Measurements from ENCODE around the gene CEP131.

Gene CEP131

DNA sequence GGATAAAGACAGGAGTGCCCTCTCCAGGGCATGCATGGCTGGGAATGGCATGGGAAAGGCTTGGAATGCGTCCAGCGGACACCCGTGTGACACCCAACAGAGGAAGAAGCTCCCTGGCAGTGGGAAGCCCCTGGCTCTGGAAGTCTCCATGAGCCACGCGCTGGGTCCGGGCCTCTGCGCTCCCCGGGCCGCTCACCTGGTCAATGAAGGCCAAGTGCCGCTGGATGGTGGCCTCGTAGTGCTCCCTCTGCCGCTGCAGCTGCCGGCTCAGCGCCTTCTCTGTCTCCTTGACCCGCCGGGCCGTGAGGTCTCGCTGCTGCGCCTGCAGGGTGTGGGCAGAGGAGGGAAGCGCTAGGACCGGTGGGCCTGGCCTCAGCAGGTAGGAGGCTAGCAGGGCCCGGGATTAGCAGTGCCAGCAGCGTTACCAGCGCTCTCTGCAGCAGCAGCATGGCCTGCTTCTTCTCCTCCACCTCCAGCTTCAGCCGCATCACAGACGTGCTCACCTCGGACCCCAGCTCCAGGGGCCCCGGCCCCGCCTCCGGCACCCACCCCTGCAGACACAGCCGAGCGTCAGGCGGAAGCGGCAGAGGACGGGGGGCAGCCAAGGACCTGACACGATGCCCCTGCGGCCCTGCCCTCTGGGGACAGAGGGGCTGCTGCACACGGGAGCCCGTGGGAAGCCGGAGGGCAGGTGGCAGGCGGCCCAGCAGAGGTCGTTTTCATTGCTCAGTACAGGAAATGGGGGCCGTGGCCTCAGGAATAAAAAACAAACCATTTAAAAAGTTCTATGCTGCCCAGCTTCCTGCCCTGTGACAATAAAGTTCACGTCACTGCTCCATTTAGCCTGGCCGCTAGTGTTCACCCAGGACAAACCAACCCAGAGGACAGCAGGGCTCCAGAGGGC is 26.0 kb downstream of the CEP131 start:
- Histone ChIP-seq H3K27ac (ENCODE audit: low read depth, low read length) (no peak overlapping the region), H3K9ac (ENCODE audit: low read length) (no peak overlapping the region)

DNA sequence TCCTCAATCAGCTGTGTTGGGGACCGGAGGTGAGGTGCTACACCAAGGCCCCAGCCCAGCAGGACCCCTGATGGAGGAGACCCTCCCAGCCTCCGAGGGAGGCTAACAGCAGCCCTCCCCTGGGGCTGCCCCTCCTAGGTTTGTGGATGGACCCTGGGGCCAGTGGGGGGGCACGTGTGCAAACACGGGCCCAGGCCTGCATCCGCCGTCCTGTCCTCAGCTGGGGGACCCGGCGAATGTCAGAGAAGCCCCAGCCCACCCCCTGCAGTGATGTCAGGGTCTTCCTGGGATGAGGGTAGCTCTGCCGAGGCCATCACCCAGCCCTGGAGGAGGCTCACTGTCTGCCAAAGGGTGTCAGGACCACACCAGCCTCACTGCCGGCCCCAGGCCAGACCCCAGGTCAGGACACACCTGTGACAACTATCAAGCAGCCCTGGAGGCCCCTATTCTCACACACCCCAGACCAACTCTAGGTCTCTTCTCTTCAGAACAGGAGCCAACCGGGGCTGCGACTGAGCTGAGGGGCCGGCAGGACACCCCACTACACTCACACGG is 26.7 kb downstream of the CEP131 start:
- Histone ChIP-seq H3K4me3 (ENCODE audit: insufficient read depth, low read length, poor library complexity, severe bottlenecking) (no peak overlapping the region), H3K4me2 (ENCODE audit: low read depth, low read length, poor library complexity, severe bottlenecking) (no peak overlapping the region), H3K9me2 (replicated peaks; ENCODE audit: insufficient read depth, low read length) (no peaks in the 10 kb centered on the region), H3K27me3 (ENCODE audit: low read length) (no peaks in the 10 kb centered on the region), H3K79me2 (ENCODE audit: insufficient read depth, low read length) (no peaks in the 10 kb centered on the region), H2AFZ (ENCODE audit: low read depth, low read length, severe bottlenecking) (no peak overlapping the region), H3K27ac (ENCODE audit: low read depth, low read length) (no peak overlapping the region), H3K9ac (ENCODE audit: low read length) (no peak overlapping the region), H3K9me3 (ENCODE audit: insufficient read depth, low read length) (no peaks in the 10 kb centered on the region), H3F3A (ENCODE audit: insufficient read depth) (no peaks in the 10 kb centered on the region), H4K20me1 (ENCODE audit: low read depth, low read length) (no peaks in the 10 kb centered on the region), H3K36me3 (ENCODE audit: low read length) (no peaks in the 10 kb centered on the region)
- no peak for TF ChIP-seq EZH2phosphoT487 (conservative IDR thresholded peaks at IDR 0.05; ENCODE audit: low read length)
- TF ChIP-seq, protein P1, sequence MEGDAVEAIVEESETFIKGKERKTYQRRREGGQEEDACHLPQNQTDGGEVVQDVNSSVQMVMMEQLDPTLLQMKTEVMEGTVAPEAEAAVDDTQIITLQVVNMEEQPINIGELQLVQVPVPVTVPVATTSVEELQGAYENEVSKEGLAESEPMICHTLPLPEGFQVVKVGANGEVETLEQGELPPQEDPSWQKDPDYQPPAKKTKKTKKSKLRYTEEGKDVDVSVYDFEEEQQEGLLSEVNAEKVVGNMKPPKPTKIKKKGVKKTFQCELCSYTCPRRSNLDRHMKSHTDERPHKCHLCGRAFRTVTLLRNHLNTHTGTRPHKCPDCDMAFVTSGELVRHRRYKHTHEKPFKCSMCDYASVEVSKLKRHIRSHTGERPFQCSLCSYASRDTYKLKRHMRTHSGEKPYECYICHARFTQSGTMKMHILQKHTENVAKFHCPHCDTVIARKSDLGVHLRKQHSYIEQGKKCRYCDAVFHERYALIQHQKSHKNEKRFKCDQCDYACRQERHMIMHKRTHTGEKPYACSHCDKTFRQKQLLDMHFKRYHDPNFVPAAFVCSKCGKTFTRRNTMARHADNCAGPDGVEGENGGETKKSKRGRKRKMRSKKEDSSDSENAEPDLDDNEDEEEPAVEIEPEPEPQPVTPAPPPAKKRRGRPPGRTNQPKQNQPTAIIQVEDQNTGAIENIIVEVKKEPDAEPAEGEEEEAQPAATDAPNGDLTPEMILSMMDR (IDR thresholded peaks at IDR 0.05; ENCODE audit: insufficient read depth, low read length, poor library complexity, severe bottlenecking) = no peak

More for the DNA sequence above, 26.0 kb downstream of the CEP131 start:
- Histone ChIP-seq H3K4me2 (ENCODE audit: low read depth, low read length, poor library complexity, severe bottlenecking) (no peak overlapping the region), H3K36me3 (ENCODE audit: low read length) (no peaks in the 10 kb centered on the region), H3K4me3 (ENCODE audit: insufficient read depth, low read length, poor library complexity, severe bottlenecking) (no peak overlapping the region), H3F3A (ENCODE audit: insufficient read depth) (no peaks in the 10 kb centered on the region), H3K9me2 (replicated peaks; ENCODE audit: insufficient read depth, low read length) (no peaks in the 10 kb centered on the region), H4K20me1 (ENCODE audit: low read depth, low read length) (no peaks in the 10 kb centered on the region), H2AFZ (ENCODE audit: low read depth, low read length, severe bottlenecking) (no peak overlapping the region), H3K79me2 (ENCODE audit: insufficient read depth, low read length) (no peaks in the 10 kb centered on the region), H3K27me3 (ENCODE audit: low read length) (no peaks in the 10 kb centered on the region), H3K9me3 (ENCODE audit: insufficient read depth, low read length) (no peaks in the 10 kb centered on the region)
- no peak for TF ChIP-seq EZH2phosphoT487 (conservative IDR thresholded peaks at IDR 0.05; ENCODE audit: low read length)
- TF ChIP-seq, protein P1 (IDR thresholded peaks at IDR 0.05; ENCODE audit: insufficient read depth, low read length, poor library complexity, severe bottlenecking) = no peak

DNA sequence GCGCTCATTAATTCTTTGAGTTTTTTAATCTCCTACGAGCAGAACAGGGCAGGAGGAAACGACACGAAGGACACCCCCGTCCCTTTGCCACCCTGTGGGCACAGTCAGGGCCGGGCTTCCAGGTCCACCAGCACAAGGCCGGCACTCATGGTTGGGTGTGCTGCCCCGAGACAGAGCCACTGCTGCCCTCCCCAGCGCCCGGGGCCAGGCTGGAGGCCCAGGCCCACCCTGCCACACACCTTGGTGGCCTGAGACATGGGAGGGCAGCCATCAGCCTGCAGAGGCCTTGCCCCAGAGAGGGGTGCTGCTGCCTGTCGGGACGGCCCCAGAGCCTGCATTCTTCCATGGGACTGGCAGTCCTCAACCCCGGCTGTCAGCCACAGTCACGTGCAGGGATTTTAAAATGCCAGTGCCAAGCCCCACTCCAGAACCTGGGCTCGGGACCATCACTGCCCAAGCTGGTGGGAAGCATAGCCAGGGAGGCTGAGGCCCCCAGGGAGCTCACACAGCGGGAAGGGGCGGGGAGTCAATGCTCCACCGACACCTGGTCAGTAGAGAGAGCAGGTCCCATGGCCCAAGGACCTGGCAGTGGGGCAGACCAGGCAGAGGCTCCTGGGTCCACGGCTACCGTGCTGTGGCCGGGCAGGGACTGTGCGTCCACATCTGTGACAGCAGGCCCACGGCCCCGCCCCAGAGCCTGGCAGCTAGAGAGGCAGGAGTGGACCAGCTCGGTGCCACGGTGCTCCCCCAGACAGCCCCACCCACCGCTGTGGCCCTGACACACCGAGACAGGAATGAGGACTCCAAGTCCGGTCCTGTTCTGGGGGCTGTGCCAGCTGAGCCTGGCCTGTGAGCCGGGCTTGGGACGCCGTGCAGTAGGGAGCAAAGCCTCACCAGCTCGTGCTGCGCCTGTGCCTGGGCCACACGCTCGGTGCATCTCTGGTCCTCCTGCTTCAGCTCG is 27.5 kb downstream of the CEP131 start:
- H3K27ac ChIP-seq (ENCODE audit: low read depth, low read length) = no peak overlapping the region
- no peaks in the 10 kb centered on the region for H3F3A ChIP-seq (ENCODE audit: insufficient read depth)
- H3K27me3 ChIP-seq (ENCODE audit: low read length) = no peaks in the 10 kb centered on the region
- TF ChIP-seq EZH2phosphoT487 (conservative IDR thresholded peaks at IDR 0.05; ENCODE audit: low read length) = no peak
- TF ChIP-seq, protein P1 (IDR thresholded peaks at IDR 0.05; ENCODE audit: insufficient read depth, low read length, poor library complexity, severe bottlenecking) = no peak
- no peaks in the 10 kb centered on the region for H3K9me2 ChIP-seq (replicated peaks; ENCODE audit: insufficient read depth, low read length)
- no peak overlapping the region for H3K4me3 ChIP-seq (ENCODE audit: insufficient read depth, low read length, poor library complexity, severe bottlenecking)
- H3K4me2 ChIP-seq (ENCODE audit: low read depth, low read length, poor library complexity, severe bottlenecking) = no peak overlapping the region
- no peaks in the 10 kb centered on the region for H3K9me3 ChIP-seq (ENCODE audit: insufficient read depth, low read length)
- H4K20me1 ChIP-seq (ENCODE audit: low read depth, low read length) = no peaks in the 10 kb centered on the region
- no peaks in the 10 kb centered on the region for H3K36me3 ChIP-seq (ENCODE audit: low read length)
- H3K9ac ChIP-seq (ENCODE audit: low read length) = no peak overlapping the region
- H2AFZ ChIP-seq (ENCODE audit: low read depth, low read length, severe bottlenecking) = no peak overlapping the region
- H3K79me2 ChIP-seq (ENCODE audit: insufficient read depth, low read length) = no peaks in the 10 kb centered on the region

Data from SU-DHL-6 (cell line).